Activated T-cell treated with anti-CD3 and anti-CD28 coated beads for 1 hour (primary cell): Measurements from ENCODE around the gene PPOX.

Experiments
- DNase-seq: peaks from one replicate; pipeline ENCODE4 v3.0.0-alpha.2; 2020; ENCODE audit warnings: low read depth

Gene PPOX

DNA sequence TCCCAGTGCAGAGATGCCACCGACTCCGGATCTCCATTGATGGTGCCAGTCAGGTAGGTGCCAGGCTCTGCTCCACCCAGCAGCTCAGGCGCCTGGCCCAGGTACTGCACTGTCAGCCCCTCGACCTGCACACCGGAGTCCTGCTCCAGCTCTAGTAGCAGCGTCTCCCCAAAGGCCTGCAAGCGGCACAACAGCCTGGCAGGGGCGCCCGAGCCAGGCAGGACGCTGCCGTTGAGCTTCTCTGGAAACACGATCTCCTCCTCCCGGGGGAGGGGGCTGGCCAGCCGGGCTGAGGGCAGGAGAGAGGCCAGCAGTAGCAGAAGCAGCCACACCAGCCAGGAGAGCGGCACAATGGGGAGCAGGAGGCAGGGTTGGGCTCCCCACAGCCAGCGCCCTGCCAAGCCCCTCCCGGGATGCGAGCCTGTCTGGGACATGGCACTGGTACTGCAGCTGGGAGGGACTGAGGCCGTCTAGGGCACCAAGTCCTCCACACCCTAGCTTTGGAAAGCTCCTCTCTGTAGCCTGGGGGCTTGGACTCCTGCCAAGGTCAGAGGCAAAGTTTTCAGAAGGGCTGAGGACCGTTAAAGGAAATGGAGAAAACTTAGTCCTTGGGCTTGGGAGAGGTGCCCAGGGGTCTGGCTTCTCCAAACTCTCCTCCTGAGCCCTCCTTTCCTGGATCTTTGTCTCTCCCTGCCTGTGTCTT, 32.1 kb downstream of the PPOX start:
- DNase-seq, result no peak

DNA sequence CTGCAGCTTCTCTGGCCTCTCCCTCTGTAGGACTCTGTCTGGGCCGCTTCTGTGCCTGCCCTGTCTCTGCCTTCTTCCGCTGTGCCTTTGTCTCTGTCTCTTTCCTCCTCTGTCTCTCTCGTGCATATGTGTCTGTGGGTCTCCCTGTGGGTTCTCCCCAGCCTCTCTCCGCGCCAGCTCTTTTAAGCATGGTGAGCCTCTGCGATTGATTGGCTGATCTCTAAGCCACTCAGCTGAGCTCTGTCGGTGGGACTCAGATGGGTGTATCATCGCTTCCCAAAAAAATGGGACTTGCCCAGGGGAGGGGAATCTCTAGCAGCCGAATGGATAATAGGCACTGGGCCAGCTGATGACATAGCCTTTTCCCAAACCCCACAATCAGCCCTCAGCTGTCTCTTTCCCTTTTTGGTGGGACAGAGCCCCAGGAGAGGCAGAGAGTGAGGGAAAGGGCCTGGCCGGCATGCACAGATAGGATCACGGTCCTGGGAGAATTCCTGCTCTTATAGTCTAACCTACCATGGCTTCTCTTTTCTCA, 32.7 kb downstream of the PPOX start, which contains the start of gene ADAMTS4:
Gene ADAMTS4, minus strand, starts transcription at position 158 of the 535 bp plus-strand sequence. CDS start 427 bp downstream, outside the sequence.
- DNase-seq, result no peak

DNA sequence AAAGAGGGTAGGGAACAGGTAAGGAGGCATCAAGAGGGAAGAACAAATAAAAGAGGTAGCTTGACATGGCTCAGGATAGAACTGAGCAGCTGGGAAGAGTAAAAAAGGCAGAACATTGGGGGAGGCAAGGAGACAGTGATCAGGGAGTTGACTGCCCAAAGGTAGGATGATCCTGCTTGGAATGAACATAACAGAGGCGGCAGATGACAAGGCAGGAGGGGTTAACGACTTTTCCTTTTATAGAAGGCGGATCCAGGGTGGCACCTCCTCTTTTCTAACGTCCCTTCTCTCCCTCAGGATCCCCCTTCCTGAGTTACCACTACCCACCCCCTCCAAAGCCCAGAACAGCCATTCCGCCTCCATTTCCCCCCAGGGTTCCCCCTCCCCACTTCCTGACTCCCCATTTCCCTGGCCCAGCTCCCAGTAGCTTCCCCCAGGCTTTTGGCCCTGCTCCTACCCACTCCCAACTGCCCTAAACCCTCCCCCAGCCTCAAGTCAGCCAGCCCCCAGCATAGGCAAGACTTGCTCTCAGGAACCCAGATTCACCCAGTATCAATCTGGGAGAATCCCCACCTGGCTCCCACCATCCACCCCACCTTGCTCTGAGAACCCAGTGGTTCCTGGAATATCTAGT, 33.4 kb downstream of the PPOX start:
- no peak for DNase-seq

DNA sequence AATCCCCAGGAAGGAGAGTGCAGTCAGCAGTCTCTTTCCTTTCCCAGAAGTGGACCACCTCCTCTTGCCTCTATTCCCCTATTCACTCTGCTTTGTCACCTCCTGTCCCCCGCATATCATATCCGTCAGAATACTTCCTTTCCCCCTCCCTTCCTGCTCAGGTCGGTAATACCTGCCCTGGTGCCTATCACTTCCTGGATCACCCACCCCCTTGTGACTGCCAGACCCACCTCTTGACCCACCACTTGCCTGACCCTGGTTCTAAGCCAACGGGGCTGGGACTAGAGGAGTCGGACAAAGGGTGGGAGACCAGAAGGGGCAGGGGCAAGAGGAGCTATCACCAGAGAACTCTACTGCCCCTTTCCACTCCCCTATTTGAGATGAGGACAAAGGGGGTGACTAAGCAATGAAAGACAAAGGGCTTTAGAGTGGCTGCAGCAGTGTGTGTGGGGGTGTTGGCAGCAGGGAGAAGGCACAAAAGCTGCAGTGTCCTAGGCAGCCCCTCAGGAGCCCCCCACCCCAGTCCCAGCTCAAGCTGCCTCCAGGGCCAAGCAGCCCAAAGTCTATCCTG, 34.3 kb downstream of the PPOX start:
- DNase-seq, result no peak

DNA sequence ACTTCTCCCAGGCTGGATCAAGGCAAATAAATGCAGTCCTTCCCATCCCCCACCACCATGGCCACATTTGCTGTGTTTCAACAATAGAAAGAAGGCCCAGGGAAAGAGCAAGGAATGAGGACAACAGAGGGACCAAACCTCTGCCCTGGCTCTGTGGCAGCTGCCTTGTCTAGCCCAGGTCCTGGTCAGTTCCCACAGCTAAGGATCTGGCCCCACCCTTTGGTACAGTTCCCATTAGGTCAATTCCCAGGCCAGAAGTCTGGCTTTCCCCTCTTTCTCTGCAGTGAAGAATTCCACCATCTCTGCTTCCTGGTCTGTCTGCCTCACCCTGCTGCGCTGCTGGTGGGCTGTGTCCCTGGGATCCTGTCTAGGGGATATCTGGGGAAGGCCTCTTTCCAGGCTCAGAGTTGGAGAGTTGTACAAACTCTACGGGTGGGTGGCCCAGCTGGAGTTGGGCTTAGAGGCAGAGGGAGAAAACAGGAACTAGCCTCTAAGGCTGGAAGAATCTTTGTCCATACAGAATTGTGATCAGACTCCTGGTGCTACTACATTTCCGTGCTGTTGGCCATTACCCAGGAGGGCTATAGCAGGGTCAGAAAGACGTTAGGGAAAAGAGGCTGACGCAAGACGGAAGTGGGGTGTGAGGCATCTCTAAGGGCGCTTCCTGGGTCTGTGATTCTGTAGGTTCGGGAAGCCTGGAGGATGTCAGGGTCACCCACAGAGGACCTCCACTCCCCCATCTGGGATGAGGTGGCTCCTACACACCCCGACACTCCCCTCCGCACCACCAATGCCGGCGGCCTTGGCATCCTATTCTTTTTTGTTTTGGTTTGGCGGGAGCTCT, 35.0 kb downstream of the PPOX start:
- no peak for DNase-seq

DNA sequence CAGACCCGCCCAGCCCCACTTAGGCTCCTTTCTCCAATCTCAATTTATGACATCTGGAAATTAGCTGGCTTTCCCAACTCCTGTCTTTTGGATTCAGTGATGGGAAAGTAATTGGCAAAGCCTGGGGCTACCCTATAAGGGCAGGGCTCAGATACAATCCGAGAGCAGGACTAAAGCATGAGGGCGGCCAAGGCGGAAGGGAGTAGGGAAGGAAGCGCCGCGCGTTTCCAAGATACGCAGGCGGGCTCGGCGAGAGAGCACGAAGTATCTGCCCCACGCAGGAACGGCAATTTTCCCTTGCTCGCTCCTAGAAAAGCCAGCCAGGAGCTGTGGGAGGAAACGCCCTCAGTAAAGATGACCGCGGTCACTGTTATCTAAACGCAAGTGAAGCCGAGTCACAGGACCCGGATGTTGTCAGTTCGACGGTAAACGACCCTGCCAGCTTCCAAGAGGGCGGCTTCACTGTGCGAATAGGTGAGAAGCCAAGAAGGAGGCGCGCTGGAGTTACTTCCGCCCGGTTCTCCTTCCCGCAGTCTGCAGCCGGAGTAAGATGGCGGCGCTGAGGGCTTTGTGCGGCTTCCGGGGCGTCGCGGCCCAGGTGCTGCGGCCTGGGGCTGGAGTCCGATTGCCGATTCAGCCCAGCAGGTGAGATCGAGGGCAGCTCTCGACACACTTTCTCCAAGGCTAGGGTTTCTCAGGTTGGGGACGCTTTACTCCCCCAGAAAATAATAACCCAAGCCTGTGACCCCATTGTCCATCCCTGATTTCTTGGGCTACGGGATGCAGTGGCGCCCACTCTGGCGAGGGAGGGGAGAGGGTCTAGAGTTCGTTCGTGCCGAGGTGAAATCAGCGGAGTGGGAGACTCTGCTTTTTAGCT, 35.8 kb downstream of the PPOX start, which contains the start of gene NDUFS2:
Gene NDUFS2, plus strand, starts transcription at position 532 of the 877 bp plus-strand sequence. Its CDS starts 19 bp downstream, at position 551.
- peak; percentile 88 for DNase-seq

DNA sequence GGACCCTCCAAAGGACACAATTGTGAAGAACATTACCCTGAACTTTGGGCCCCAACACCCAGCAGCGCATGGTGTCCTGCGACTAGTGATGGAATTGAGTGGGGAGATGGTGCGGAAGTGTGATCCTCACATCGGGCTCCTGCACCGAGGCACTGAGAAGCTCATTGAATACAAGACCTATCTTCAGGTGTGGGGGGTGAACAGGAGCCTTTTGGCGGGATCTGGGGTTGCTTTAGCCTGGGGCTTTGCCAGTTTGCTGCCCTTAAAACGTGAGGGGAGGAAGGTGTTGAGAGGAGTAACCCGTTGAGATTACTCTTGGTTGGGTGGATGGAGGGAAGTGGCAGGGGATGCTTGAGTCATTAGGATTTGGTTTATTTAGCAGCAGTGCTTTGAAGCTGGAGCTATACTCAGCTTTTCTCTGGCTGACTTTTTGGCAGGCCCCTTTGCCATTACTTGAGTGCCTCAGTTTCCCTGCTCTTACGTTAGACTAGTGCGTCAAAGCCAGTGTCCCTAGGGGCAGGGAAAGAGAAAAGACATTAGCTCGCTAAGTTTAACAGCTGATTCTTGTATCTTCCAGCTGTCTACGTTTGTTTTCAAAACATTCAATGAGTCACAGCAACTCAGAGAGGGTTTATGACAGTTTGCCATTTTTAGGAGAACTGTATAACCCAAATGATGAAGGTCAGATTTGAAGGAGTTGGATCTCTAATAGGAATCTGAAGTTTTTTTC, 40.4 kb downstream of the PPOX start:
- DNase-seq, result no peak

DNA sequence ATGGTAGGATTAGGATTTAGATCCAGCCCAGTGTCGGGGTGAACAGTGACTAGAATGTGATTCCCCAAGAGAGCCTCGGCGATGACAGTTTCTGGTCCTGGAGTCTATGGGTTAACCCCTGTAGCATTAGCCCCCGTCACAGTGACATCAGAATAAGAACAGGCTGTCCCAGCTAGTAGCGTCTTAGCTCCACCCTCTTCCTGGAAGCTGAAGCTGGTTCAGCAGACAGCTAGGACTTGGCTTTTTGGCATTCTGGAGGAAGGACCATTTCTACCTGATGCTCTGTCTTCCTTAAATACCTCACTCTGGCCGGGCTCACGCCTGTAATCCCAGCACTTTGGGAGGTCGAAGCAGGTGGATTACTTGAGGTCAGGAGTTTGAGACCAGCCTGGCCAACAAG, 40.9 kb downstream of the PPOX start:
- no peak for DNase-seq

DNA sequence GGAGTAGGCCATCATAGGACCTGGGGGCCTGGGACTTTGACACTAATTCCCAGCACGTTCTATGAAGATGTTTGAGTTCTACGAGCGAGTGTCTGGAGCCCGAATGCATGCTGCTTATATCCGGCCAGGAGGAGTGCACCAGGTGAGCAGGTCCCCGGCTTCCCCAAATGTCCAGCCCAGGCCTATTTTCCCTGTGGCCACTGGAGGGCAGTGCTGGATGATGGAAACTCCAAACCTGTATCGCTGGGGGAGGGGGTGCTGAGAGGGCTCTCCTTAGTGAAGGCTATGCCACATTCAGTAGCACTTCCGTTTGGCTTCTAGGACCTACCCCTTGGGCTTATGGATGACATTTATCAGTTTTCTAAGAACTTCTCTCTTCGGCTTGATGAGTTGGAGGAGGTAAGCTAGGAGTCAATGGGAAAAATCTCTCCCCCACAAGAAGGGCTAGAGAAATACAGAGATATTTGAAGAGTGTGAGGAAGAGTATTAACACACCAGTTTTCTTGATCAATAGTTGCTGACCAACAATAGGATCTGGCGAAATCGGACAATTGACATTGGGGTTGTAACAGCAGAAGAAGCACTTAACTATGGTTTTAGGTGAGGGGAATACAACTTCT, 43.7 kb downstream of the PPOX start:
- peak; percentile 59 for DNase-seq

DNA sequence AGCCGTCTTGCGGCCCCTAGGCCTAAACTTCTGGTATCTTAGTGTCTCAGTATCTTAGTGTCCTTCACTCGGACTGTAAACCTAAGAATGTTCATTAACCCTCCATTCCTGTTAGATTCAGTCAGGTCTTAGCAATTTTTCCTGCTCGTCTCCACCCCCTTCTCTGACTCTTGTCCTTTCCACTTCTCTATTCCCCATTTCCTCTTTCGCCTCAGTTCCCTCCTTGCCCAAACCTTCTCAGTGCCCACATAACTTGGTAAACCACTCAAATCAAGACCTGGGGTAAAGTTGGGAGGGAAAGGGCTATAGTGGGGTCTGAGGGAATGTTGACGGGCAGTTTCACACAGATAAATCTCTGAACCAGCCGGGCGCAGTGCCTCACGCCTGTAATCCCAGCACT, 48.1 kb downstream of the PPOX start:
- no peak for DNase-seq

DNA sequence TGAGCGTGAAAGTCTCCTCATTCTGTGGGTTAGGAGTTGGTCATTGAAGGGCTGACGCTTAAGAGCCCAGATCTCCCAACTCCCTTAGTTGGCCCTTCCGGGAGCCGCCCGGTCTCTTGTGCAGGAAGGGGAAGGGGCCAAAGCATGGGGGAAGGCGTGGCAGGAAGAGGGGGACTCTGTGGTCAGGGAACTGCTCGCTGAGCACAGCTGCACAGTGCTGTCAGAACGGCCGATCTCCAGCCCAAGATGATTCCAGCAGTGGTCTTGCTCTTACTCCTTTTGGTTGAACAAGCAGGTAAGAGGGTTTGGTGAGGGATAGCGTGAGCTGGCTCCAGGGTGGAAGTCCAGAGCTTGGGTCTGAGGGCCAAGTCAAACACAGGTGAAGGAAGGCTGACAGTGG, 48.9 kb downstream of the PPOX start, which contains the start of gene FCER1G:
Gene FCER1G, plus strand, starts transcription at position 220 of the 400 bp plus-strand sequence. Its CDS starts 27 bp downstream, at position 247.
- DNase-seq, result no peak

DNA sequence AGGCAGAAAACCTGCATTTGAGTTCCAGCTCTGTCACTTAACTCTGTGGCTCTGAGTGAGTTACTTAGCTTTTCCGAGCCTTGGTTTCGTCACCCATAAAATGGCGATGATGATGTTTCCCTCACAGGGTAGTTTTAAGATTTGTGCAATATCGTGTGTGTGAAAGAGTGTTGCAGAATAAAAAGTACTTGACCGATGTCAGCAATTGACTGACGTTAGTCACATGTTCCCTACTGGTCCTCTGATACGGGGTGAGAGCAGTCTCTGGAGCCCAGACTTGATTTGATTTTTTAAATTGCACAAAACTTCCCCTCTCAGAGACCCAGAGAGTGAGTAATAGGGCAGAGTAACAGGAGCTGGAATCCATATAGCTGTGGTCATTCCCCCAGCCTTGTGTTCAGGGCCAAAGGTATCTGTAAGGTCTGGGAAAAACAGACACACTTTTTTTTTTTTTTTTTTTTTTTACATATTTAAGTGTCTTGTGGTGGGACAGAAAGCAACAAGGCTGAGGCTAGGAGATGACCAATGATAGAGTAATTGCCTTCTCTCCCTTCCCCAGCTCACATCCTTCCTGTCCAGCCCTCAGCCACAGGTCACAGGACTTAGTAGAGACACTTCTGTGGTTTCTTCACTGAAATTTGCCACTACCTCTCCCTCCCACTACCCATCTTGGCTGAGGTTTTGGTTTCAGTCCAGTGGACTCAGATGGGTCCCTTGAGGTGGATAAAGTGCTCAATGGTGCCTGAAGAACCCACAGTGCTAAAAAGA, 50.9 kb downstream of the PPOX start:
- no peak for DNase-seq

DNA sequence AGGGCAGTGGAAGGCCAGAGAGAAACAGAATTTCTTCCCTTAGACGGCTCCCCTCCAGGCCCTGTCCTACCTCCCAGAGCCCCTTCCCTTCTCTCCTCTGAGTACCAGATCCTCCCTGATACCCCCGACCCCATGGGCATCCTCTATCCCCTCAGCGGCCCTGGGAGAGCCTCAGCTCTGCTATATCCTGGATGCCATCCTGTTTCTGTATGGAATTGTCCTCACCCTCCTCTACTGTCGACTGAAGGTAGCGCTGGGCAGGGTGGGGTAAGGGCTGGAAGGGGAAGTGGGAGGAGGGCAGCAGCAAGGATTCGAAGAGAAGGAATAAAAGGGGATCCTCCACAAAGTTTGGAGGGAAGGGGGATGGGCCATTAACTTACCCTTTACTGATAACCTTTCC, 51.6 kb downstream of the PPOX start:
- no peak for DNase-seq

DNA sequence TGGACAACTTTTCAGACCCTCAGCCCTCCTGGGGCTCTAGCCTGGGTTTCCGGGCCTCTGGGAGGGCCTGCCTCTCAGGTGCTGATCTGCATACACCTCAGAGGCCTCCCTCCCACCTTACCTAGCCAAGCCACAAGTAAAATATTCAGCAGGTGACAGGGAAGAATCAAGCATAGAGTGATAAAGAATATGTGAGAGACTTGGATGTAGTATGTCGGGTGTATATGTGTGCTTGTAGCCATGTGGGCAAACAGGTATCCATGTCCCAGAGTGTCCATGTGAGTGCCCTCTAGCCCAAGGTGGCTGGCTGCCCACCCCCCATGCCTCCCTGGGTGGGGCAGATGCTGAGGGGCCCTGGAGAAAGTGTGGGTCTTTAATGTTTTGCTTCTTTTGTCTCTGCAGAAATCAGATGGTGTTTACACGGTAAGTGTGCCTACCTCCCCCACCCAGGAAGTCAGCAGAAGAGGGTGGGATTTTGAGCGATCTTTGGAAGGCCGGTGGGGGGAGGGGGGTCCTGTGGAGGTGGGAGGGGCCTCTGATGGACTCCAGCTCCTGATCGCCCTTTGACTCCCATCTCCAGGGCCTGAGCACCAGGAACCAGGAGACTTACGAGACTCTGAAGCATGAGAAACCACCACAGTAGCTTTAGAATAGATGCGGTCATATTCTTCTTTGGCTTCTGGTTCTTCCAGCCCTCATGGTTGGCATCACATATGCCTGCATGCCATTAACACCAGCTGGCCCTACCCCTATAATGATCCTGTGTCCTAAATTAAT, 52.3 kb downstream of the PPOX start:
- DNase-seq, result no peak

DNA sequence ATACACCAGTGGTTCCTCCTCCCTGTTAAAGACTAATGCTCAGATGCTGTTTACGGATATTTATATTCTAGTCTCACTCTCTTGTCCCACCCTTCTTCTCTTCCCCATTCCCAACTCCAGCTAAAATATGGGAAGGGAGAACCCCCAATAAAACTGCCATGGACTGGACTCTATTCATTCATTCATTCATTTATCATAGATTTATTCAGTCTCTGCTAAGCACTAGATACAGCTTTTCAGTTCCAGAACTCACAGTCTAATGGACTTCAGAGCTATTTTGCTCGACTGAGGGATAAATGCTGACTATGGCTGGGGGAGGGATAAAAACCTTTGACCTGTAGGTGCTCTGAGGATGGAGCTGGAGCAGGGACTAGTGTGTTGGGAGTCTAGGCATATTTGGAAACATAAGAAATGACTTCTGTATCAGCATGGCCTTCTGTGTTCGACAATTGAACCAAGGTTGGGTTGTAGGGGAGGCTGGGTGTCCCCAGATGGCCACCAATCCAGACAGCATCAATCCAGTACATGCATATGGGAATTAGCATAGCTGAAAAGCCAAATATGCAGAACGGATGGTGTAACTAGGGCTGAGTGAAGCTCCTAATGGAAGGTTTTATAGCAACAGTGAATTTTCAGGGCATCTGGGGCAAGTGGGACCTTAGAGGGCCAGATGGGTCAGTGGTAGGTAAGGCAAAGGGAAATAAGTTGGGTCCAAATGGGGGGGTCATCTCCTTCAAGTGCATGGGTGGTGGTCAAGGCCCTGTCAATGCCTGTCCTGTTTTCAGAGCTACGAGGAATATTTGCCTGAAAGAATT, 53.1 kb downstream of the PPOX start:
- no peak for DNase-seq

DNA sequence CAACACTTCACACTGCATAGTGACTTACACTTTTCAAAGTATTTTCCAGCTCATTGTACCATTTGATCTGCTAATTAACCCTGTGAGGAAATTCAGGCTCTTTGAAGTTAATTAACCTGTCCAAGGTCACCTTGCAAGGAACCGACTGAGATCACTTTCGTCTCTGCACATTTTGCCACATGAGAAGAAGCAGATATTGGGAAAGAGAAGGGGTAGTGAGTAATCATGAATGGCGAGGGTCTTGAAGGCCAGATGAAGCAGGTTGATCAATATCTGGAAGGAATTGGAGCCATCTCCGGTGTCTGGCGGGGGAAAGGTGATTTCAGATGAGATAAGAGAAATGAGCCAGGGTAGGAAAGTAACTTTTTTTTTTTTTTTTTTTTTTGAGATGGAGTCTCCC, 53.8 kb downstream of the PPOX start:
- no peak for DNase-seq
